RWPE2 (cell line): ENCODE results near the gene CLEC4G.

Experiments used
- ATAC-seq: fragments of 200-7000 bp; cut with Tn5 transposase; 3 replicates; pipeline ENCODE4 v1.9.1; 2021; ENCODE audit warnings: low read depth
- DNase-seq: peaks from one replicate; pipeline ENCODE4 v3.0.0-alpha.2; 2020; ENCODE audit warnings: low spot score
- H3K27ac ChIP-seq: fragments of 450-650 bp; 2 replicates; pipeline ENCODE4 v1.5.1; 2017; ENCODE audit warnings: mild to moderate bottlenecking; ENCODE audit not compliant: poor library complexity, severe bottlenecking
- H3K27me3 ChIP-seq: fragments of 250-450 bp; sonication (Bioruptor Pico); 2 replicates; pipeline ENCODE4 v1.5.1; 2021; ENCODE audit warnings: mild to moderate bottlenecking, moderate library complexity; ENCODE audit not compliant: insufficient read depth, poor library complexity, severe bottlenecking
- H3K36me3 ChIP-seq: fragments of 250-450 bp; sonication (Bioruptor Pico); 2 replicates; pipeline ENCODE4 v1.5.1; 2020; ENCODE audit warnings: low read depth, mild to moderate bottlenecking, moderate library complexity
- H3K4me1 ChIP-seq: fragments of 250-450 bp; sonication (Bioruptor Pico); 2 replicates; pipeline ENCODE4 v1.5.1; 2021; ENCODE audit warnings: mild to moderate bottlenecking, moderate library complexity; ENCODE audit not compliant: insufficient read depth, poor library complexity, severe bottlenecking
- H3K4me3 ChIP-seq: fragments of 250-450 bp; sonication (Bioruptor Pico); 2 replicates; pipeline ENCODE4 v1.5.1; 2021; ENCODE audit warnings: mild to moderate bottlenecking, moderate library complexity; ENCODE audit not compliant: severe bottlenecking
- H3K9me3 ChIP-seq: fragments of 250-450 bp; sonication (Bioruptor Pico); 2 replicates; pipeline ENCODE4 v1.5.1; 2021; ENCODE audit warnings: mild to moderate bottlenecking, moderate library complexity; ENCODE audit not compliant: severe bottlenecking
- CTCF ChIP-seq: fragments of 450-650 bp; IDR thresholded peaks from one replicate; pipeline ENCODE4 v1.5.1; 2017; ENCODE audit warnings: mild to moderate bottlenecking, moderate library complexity; ENCODE audit not compliant: poor library complexity, severe bottlenecking

CLEC4G gene

GRCh38 chr19:7681340-7682174 lies 50.4 kb downstream of the CLEC4G start:
- ATAC-seq (peak; percentile 60), DNase-seq (no peak)
- no peaks in the 10 kb centered on the region for H3K9me3 ChIP-seq
- no peaks in the 10 kb centered on the region for H3K27me3 ChIP-seq
- peaks cover 12% of the 10 kb centered on the region for H3K36me3 ChIP-seq
- peak overlapping the region; percentile 84 for H3K4me3 ChIP-seq
- H3K27ac ChIP-seq = peak overlapping the region; percentile 37
- no peaks in the 10 kb centered on the region for H3K4me1 ChIP-seq
- peak; percentile 47 for TF ChIP-seq CTCF

GRCh38 chr19:7680606-7681339 lies 51.1 kb downstream of the CLEC4G start, which contains the start of gene TRAPPC5:
Gene TRAPPC5 (plus strand): TSS chr19:7680833. CDS start chr19:7682254, 1,421 bp downstream.
- no peak for DNase-seq
- Histone ChIP-seq H3K9me3 (no peaks in the 10 kb centered on the region), H3K27ac (peak within 1 kb of the TSS; percentile 37), H3K4me3 (peak within 1 kb of the TSS; percentile 84), H3K36me3 (peaks cover 12% of the 10 kb centered on the region), H3K27me3 (no peaks in the 10 kb centered on the region), H3K4me1 (no peaks in the 10 kb centered on the region)
- TF ChIP-seq CTCF = peak; percentile 95
- peak; percentile 65 for ATAC-seq

DNA sequence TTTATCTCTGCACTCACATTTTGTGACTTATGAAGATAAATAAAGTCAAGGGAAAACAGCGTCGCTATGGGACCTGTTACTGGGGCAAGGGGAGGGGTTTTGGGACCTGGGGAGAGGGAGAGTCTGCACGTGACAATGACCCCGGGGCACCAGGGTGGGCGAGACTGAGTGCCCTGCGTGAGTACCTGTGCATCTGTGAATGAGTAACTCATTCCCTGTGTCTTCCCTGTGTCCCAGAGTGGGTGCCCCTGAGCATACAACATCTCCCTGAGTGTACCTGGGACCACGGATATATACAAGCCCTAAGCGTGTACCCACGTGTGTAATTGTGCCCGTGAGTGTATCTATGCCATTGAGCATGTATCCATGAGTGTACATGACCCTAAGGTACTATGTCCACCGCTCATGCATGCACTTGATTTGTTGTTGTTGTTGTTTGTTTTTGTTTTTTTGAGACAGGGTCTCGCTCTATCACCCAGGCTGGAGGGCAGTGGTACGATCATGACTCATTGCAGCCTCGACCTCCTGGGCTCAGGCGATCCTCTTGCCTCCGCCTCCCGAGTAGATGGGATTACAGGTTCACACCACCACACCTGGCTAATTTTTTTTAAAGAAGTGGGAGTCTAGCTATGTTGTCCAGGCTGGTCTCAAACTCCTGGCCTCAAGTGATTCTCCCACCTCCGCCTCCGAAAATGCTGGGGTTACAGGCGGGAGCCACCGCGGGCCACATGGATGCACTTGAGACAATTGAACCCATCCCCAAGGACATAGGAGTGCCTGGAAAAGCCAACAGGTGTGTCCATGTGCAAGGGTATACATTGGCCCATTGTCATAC lies 51.9 kb downstream of the CLEC4G start:
- ATAC-seq (no peak), DNase-seq (no peak)
- Histone ChIP-seq H3K36me3 (peaks cover 12% of the 10 kb centered on the region), H3K27ac (no peak overlapping the region), H3K4me1 (no peaks in the 10 kb centered on the region), H3K27me3 (no peaks in the 10 kb centered on the region), H3K9me3 (no peaks in the 10 kb centered on the region), H3K4me3 (peak overlapping the region; percentile 84)
- no peak for TF ChIP-seq CTCF

DNA sequence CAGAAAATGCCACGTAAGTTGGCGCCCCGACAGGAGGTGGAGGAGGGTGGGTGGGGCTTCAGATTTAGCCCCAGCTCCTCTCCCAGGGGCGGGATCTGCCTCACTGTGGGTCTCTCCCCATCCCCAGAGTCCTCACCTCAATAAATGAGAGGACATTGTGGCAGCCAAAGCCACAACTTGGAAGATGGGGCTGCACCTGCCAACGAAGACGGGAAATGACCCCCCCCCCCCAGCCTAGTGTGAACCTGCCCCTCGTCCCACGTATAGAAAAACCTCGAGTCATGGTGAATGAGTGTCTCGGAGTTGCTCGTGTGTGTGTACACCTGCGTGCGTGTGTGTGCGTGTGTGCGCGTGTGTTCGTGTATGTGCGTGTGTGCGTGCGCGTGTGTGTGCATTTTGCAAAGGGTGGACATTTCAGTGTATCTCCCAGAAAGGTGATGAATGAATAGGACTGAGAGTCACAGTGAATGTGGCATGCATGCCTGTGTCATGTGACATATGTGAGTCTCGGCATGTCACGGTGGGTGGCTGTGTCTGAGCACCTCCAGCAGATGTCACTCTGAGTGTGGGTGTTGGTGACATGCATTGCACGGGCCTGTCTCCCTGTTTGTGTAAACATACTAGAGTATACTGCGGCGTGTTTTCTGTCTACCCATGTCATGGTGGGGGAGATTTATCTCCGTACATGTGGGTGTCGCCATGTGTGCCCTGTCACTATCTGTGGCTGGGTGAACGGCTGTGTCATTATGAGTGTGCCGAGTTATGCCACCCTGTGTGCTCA lies 52.7 kb downstream of the CLEC4G start:
- ATAC-seq (no peak), DNase-seq (no peak)
- no peaks in the 10 kb centered on the region for H3K27me3 ChIP-seq
- H3K27ac ChIP-seq = no peak overlapping the region
- no peak overlapping the region for H3K4me3 ChIP-seq
- TF ChIP-seq CTCF = no peak
- peaks cover 12% of the 10 kb centered on the region for H3K36me3 ChIP-seq
- H3K4me1 ChIP-seq = no peaks in the 10 kb centered on the region
- no peaks in the 10 kb centered on the region for H3K9me3 ChIP-seq
